Measurements from ENCODE around the gene USP24. TPM values are rescaled to one million over a fixed set of nuclear protein-coding genes. Genes with fewer than 3 reads are reported as not detected.

USP24 gene
- total RNA-seq, 1 experiment from 2014 or later, result 40.9 TPM

DNA sequence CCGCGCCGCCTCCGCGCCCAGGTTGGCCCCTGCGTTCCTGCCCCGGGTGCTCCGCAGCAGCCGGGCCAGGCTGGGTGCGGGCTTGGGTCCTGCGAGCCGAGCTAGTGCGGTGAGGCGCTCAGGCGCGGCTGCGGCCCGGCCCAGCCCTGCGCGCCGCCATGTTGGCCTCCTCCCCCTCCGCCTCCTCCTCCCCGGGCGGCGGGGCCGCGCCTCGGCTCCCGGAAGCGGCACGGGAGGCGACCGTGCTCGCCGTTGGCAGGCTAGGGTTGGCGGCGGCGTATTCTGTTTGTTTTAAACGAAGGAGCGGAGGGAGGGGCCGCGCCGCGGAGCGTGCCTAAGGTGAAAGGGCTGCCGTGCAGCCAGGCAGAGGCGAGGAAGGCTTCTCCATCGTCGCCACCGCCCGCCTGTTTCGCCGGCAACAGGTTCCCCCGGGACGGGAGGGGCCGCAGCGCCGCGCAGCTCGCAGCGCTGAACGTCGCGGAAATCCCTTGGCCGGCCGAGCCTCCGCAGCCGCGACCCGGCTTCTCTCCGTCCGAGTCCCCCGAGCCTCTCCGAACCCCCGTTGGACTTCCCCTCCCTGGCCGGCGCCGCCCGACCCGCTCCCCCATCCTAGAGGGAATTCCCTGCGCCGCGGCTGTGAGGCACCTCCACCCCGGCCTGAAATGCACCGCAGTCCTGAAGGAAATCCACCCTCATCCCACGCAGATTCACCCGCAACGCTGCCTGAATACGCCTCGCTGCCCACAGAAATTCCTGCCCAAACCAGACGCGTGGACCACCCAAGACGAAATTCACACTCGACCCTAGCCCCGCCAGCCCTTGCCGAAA, at the start of gene USP24 (continued):
- TF ChIP-seq USF2 (CRISPR knock-in tag; IDR thresholded peaks at IDR 0.05) (peak; percentile 29; the same call in 1 of the 2 replicates), TEAD1 (CRISPR knock-in tag; IDR thresholded peaks at IDR 0.05) (no peak; the same call in 1 of the 2 replicates), CREM (CRISPR knock-in tag; IDR thresholded peaks at IDR 0.05) (peak; percentile 64; the same call in 1 of the 2 replicates), RELA (CRISPR knock-in tag; IDR thresholded peaks at IDR 0.05; ENCODE audit: borderline replicate concordance) (peak; percentile 44; the same call in 1 of the 2 replicates), ATF1 (CRISPR knock-in tag; IDR thresholded peaks at IDR 0.05) (no peak), RORB (CRISPR knock-in tag; IDR thresholded peaks at IDR 0.05) (no peak), CREB1 (CRISPR knock-in tag; IDR thresholded peaks at IDR 0.05) (0 out of 2 replicates have a peak, but pooled peaks have one; percentile 39), FOXP1 (CRISPR knock-in tag; IDR thresholded peaks at IDR 0.05; ENCODE audit: borderline replicate concordance) (peak; percentile 91), ZNF317 (CRISPR knock-in tag; IDR thresholded peaks at IDR 0.05; ENCODE audit: borderline replicate concordance, low read depth) (peak; percentile 9; the same call in 1 of the 2 replicates), NR2C2 (CRISPR knock-in tag; IDR thresholded peaks at IDR 0.05) (0 out of 2 replicates have a peak, but pooled peaks have one; percentile 21), FOXK1 (CRISPR knock-in tag; IDR thresholded peaks at IDR 0.05) (peak; percentile 25; the same call in 1 of the 2 replicates), IRF2 (CRISPR knock-in tag; IDR thresholded peaks at IDR 0.05; ENCODE audit: borderline replicate concordance, low read depth) (no peak), GTF2I (CRISPR knock-in tag; conservative IDR thresholded peaks at IDR 0.05) (no peak), ATF3 (CRISPR knock-in tag; conservative IDR thresholded peaks at IDR 0.05) (0 out of 2 replicates have a peak, but pooled peaks have one; percentile 32), MXD4 (CRISPR knock-in tag; IDR thresholded peaks at IDR 0.05; ENCODE audit: borderline replicate concordance) (no peak), ZNF121 (CRISPR knock-in tag; IDR thresholded peaks at IDR 0.05) (no peak), ZNF232 (CRISPR knock-in tag; IDR thresholded peaks at IDR 0.05) (no peak), E2F4 (CRISPR knock-in tag; IDR thresholded peaks at IDR 0.05; ENCODE audit: borderline replicate concordance, low read depth) (no peak), EMX1 (CRISPR knock-in tag; IDR thresholded peaks at IDR 0.05) (no peak), TEAD4 (CRISPR knock-in tag; IDR thresholded peaks at IDR 0.05) (no peak), GABPB1 (CRISPR knock-in tag; IDR thresholded peaks at IDR 0.05) (peak; percentile 52; the same call in 1 of the 2 replicates), JAZF1 (CRISPR knock-in tag; IDR thresholded peaks at IDR 0.05) (no peak), NFATC4 (CRISPR knock-in tag; IDR thresholded peaks at IDR 0.05) (no peak), ZNF423 (CRISPR knock-in tag; IDR thresholded peaks at IDR 0.05) (no peak)
- TF ChIP-seq, protein P1, sequence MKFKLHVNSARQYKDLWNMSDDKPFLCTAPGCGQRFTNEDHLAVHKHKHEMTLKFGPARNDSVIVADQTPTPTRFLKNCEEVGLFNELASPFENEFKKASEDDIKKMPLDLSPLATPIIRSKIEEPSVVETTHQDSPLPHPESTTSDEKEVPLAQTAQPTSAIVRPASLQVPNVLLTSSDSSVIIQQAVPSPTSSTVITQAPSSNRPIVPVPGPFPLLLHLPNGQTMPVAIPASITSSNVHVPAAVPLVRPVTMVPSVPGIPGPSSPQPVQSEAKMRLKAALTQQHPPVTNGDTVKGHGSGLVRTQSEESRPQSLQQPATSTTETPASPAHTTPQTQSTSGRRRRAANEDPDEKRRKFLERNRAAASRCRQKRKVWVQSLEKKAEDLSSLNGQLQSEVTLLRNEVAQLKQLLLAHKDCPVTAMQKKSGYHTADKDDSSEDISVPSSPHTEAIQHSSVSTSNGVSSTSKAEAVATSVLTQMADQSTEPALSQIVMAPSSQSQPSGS (CRISPR knock-in tag; IDR thresholded peaks at IDR 0.05; ENCODE audit: borderline replicate concordance, low read depth), result no peak
- TF ChIP-seq, protein P2, sequence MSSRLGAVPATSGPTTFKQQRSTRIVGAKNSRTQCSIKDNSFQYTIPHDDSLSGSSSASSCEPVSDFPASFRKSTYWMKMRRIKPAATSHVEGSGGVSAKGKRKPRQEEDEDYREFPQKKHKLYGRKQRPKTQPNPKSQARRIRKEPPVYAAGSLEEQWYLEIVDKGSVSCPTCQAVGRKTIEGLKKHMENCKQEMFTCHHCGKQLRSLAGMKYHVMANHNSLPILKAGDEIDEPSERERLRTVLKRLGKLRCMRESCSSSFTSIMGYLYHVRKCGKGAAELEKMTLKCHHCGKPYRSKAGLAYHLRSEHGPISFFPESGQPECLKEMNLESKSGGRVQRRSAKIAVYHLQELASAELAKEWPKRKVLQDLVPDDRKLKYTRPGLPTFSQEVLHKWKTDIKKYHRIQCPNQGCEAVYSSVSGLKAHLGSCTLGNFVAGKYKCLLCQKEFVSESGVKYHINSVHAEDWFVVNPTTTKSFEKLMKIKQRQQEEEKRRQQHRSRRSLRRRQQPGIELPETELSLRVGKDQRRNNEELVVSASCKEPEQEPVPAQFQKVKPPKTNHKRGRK (CRISPR knock-in tag; IDR thresholded peaks at IDR 0.05; ENCODE audit: borderline replicate concordance), result no peak
- TF ChIP-seq, protein P3, sequence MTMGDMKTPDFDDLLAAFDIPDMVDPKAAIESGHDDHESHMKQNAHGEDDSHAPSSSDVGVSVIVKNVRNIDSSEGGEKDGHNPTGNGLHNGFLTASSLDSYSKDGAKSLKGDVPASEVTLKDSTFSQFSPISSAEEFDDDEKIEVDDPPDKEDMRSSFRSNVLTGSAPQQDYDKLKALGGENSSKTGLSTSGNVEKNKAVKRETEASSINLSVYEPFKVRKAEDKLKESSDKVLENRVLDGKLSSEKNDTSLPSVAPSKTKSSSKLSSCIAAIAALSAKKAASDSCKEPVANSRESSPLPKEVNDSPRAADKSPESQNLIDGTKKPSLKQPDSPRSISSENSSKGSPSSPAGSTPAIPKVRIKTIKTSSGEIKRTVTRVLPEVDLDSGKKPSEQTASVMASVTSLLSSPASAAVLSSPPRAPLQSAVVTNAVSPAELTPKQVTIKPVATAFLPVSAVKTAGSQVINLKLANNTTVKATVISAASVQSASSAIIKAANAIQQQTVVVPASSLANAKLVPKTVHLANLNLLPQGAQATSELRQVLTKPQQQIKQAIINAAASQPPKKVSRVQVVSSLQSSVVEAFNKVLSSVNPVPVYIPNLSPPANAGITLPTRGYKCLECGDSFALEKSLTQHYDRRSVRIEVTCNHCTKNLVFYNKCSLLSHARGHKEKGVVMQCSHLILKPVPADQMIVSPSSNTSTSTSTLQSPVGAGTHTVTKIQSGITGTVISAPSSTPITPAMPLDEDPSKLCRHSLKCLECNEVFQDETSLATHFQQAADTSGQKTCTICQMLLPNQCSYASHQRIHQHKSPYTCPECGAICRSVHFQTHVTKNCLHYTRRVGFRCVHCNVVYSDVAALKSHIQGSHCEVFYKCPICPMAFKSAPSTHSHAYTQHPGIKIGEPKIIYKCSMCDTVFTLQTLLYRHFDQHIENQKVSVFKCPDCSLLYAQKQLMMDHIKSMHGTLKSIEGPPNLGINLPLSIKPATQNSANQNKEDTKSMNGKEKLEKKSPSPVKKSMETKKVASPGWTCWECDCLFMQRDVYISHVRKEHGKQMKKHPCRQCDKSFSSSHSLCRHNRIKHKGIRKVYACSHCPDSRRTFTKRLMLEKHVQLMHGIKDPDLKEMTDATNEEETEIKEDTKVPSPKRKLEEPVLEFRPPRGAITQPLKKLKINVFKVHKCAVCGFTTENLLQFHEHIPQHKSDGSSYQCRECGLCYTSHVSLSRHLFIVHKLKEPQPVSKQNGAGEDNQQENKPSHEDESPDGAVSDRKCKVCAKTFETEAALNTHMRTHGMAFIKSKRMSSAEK (CRISPR knock-in tag; IDR thresholded peaks at IDR 0.05; ENCODE audit: borderline replicate concordance), result no peak
- TF ChIP-seq, protein P4, sequence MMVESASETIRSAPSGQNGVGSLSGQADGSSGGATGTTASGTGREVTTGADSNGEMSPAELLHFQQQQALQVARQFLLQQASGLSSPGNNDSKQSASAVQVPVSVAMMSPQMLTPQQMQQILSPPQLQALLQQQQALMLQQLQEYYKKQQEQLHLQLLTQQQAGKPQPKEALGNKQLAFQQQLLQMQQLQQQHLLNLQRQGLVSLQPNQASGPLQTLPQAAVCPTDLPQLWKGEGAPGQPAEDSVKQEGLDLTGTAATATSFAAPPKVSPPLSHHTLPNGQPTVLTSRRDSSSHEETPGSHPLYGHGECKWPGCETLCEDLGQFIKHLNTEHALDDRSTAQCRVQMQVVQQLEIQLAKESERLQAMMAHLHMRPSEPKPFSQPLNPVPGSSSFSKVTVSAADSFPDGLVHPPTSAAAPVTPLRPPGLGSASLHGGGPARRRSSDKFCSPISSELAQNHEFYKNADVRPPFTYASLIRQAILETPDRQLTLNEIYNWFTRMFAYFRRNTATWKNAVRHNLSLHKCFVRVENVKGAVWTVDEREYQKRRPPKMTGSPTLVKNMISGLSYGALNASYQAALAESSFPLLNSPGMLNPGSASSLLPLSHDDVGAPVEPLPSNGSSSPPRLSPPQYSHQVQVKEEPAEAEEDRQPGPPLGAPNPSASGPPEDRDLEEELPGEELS (CRISPR knock-in tag; IDR thresholded peaks at IDR 0.05), result no peak; the same call in 1 of the 2 replicates
